CD4-positive, alpha-beta T cell treated with Interleukin-17A for 4 hours (primary cell): ENCODE results near the gene CTNNBIP1.
"Not testable (repeated sequence)": the region's sequence is repeated elsewhere in the genome, so short reads cannot be mapped to it uniquely, and the experiment has no call there.

ENCODE experiments used
- DNase-seq: peaks from one replicate; pipeline ENCODE4 v3.0.0-alpha.2; 2020; ENCODE audit warnings: mixed read lengths

CTNNBIP1 gene

GRCh38 chr1:9910076-9910422 is at the start of gene CTNNBIP1:
TSS of gene CTNNBIP1 (minus strand) at chr1:9910269. CDS start at chr1:9872064, 38,205 bp downstream.
- no peak for DNase-seq

GRCh38 chr1:9957726-9958125 is 47.7 kb upstream of the CTNNBIP1 start:
- no peak for DNase-seq

GRCh38 chr1:9946315-9946714 is 36.2 kb upstream of the CTNNBIP1 start:
- no peak for DNase-seq

GRCh38 chr1:9942939-9943788 is 33.1 kb upstream of the CTNNBIP1 start, which contains the start of the genes LZIC and NMNAT1:
TSS of gene LZIC (minus strand) at chr1:9943391. CDS start at chr1:9936619, 6,772 bp downstream.
TSS of gene NMNAT1 (plus strand) at chr1:9943475. CDS start at chr1:9972074, 28,599 bp downstream.
- peak; percentile 90 for DNase-seq

- peak; percentile 12 for DNase-seq
These were observed 32.4 kb upstream of the CTNNBIP1 start for GRCh38 chr1:9942399-9942938.

- DNase-seq, result no peak
These were observed 19.6 kb upstream of the CTNNBIP1 start for GRCh38 chr1:9929431-9930385.

GRCh38 chr1:9927259-9927658 is 17.2 kb upstream of the CTNNBIP1 start:
- no peak for DNase-seq

GRCh38 chr1:9922342-9922741 is 12.3 kb upstream of the CTNNBIP1 start:
- DNase-seq, result no peak

GRCh38 chr1:9920606-9921005 is 10.5 kb upstream of the CTNNBIP1 start:
- no peak for DNase-seq

GRCh38 chr1:9917901-9918300 is 7.8 kb upstream of the CTNNBIP1 start:
- no peak for DNase-seq

- DNase-seq, result not testable (repeated sequence)
These were observed 7.4 kb upstream of the CTNNBIP1 start for GRCh38 chr1:9917495-9917894.

GRCh38 chr1:9916452-9916851 is 6.4 kb upstream of the CTNNBIP1 start:
- DNase-seq, result no peak

- DNase-seq, result no peak
These were observed 4.5 kb upstream of the CTNNBIP1 start for GRCh38 chr1:9914610-9914937.

- DNase-seq, result no peak
These were observed 2.3 kb upstream of the CTNNBIP1 start for GRCh38 chr1:9912264-9912936.

- DNase-seq, result peak; percentile 100
These were observed 532 bp upstream of the CTNNBIP1 start for GRCh38 chr1:9910423-9911178.

- DNase-seq, result peak; percentile 42
These were observed 629 bp downstream of the CTNNBIP1 start for GRCh38 chr1:9909234-9910046.

- DNase-seq, result no peak
These were observed 1.2 kb downstream of the CTNNBIP1 start for GRCh38 chr1:9908871-9909233.

GRCh38 chr1:9907441-9907840 is 2.6 kb downstream of the CTNNBIP1 start:
- no peak for DNase-seq

- DNase-seq, result no peak
These were observed 3.6 kb downstream of the CTNNBIP1 start for GRCh38 chr1:9906466-9906865.

- DNase-seq, result no peak
These were observed 5.1 kb downstream of the CTNNBIP1 start for GRCh38 chr1:9905010-9905409.

- DNase-seq, result no peak
These were observed 5.5 kb downstream of the CTNNBIP1 start for GRCh38 chr1:9904596-9904995.
